ENCODE results near the gene CRTAP. TPM values are rescaled to one million over a fixed set of nuclear protein-coding genes. Genes with fewer than 3 reads are reported as not detected.

CRTAP gene
- total RNA-seq, 1 experiment from 2014 or later: 99.3 TPM

DNA sequence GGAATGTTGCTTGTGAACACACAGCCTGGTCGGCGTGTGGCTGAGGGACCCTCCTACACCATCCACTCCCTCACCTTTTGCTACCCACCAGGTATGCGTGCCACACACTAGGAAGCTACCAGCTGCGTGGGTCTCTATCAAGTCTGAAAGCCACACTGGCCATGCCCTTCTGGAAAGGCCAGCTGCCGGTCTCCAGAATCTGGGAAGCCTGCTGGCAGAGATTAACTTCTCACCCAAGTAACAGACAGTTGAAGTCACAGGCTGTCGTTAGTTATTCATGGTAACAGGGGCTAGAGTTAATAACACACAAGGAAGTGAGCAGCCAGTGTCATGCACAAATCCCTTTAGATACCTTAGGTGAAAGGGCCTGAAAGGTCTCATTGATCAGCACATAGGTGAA, 56.7 kb downstream of the CRTAP start:
- DNase-seq (ENCODE audit: low read depth, low spot score): no peak
- no peak overlapping the region for H3K4me3 ChIP-seq (ENCODE audit: low read depth in 2 of 2, low read length in 2 of 2)
- intact Hi-C loops (cut with micrococcal nuclease; ENCODE audit: unreplicated experiment): no loop called here
- no peaks in the 10 kb centered on the region for H3K36me3 ChIP-seq (ENCODE audit: control insufficient read depth, insufficient read depth, low read length)
- ChIA-PET POLR2A (no interaction called here), CTCF (no interaction called here)
- H3K4me1 ChIP-seq (ENCODE audit: control insufficient read depth, insufficient read depth, low read length): no peaks in the 10 kb centered on the region
- BruUV-seq (replicated peaks): no TSS peak
- TF ChIP-seq, protein P1, sequence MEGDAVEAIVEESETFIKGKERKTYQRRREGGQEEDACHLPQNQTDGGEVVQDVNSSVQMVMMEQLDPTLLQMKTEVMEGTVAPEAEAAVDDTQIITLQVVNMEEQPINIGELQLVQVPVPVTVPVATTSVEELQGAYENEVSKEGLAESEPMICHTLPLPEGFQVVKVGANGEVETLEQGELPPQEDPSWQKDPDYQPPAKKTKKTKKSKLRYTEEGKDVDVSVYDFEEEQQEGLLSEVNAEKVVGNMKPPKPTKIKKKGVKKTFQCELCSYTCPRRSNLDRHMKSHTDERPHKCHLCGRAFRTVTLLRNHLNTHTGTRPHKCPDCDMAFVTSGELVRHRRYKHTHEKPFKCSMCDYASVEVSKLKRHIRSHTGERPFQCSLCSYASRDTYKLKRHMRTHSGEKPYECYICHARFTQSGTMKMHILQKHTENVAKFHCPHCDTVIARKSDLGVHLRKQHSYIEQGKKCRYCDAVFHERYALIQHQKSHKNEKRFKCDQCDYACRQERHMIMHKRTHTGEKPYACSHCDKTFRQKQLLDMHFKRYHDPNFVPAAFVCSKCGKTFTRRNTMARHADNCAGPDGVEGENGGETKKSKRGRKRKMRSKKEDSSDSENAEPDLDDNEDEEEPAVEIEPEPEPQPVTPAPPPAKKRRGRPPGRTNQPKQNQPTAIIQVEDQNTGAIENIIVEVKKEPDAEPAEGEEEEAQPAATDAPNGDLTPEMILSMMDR (IDR thresholded peaks at IDR 0.05): no peak
- no peak for TF ChIP-seq TCF7L2 (IDR thresholded peaks at IDR 0.05; ENCODE audit: low read depth, low read length)
- TF ChIP-seq, protein P2, sequence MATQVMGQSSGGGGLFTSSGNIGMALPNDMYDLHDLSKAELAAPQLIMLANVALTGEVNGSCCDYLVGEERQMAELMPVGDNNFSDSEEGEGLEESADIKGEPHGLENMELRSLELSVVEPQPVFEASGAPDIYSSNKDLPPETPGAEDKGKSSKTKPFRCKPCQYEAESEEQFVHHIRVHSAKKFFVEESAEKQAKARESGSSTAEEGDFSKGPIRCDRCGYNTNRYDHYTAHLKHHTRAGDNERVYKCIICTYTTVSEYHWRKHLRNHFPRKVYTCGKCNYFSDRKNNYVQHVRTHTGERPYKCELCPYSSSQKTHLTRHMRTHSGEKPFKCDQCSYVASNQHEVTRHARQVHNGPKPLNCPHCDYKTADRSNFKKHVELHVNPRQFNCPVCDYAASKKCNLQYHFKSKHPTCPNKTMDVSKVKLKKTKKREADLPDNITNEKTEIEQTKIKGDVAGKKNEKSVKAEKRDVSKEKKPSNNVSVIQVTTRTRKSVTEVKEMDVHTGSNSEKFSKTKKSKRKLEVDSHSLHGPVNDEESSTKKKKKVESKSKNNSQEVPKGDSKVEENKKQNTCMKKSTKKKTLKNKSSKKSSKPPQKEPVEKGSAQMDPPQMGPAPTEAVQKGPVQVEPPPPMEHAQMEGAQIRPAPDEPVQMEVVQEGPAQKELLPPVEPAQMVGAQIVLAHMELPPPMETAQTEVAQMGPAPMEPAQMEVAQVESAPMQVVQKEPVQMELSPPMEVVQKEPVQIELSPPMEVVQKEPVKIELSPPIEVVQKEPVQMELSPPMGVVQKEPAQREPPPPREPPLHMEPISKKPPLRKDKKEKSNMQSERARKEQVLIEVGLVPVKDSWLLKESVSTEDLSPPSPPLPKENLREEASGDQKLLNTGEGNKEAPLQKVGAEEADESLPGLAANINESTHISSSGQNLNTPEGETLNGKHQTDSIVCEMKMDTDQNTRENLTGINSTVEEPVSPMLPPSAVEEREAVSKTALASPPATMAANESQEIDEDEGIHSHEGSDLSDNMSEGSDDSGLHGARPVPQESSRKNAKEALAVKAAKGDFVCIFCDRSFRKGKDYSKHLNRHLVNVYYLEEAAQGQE (IDR thresholded peaks at IDR 0.05; ENCODE audit: insufficient read depth in 1 of 2, low read depth in 2 of 2, low read length in 1 of 2): no peak
- TF ChIP-seq POLR2AphosphoS5 (IDR thresholded peaks at IDR 0.05; ENCODE audit: low read depth, low read length): no peak
- no peak for TF ChIP-seq SIN3A (IDR thresholded peaks at IDR 0.05; ENCODE audit: borderline replicate concordance, insufficient read depth, low read depth, low read length)
- in situ Hi-C loops (cut with HindIII; ENCODE audit: low pct_unique_long_range_greater_than_20kb, low sequenced_read_pairs): no loop called here
- no peaks in the 10 kb centered on the region for H3K27me3 ChIP-seq (ENCODE audit: control insufficient read depth, insufficient read depth, low read length)
- H3K9me3 ChIP-seq (ENCODE audit: control insufficient read depth, insufficient read depth, low read depth, low read length): no peaks in the 10 kb centered on the region
- ATAC-seq: no peak
- H3K27ac ChIP-seq (ENCODE audit: low read length): no peak overlapping the region

DNA sequence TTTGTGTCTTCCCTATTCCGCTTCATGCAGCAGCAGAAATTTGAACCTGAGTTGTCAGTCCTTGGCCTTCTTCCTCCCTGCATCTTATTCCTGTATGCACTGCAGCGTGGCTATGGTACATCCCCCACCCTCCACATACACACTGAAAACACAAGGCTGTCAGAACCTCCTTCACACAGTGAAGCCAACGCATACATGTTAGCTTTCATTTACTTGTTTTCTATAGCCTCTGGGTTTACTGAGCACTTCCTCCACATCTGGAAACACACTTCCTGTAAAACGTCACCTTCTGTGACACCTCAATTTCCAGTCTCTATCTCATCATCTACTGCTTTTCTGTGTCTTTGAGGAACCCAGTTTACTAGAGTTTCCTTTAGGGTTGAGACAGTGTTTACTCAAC, 57.8 kb downstream of the CRTAP start:
- ChIA-PET CTCF (no interaction called here), POLR2A (no interaction called here)
- TF ChIP-seq SIN3A (IDR thresholded peaks at IDR 0.05; ENCODE audit: borderline replicate concordance, insufficient read depth, low read depth, low read length) (no peak), TCF7L2 (IDR thresholded peaks at IDR 0.05; ENCODE audit: low read depth, low read length) (no peak), POLR2AphosphoS5 (IDR thresholded peaks at IDR 0.05; ENCODE audit: low read depth, low read length) (no peak)
- TF ChIP-seq, protein P2 (IDR thresholded peaks at IDR 0.05; ENCODE audit: insufficient read depth in 1 of 2, low read depth in 2 of 2, low read length in 1 of 2): no peak
- TF ChIP-seq, protein P1 (IDR thresholded peaks at IDR 0.05): no peak
- H3K4me1 ChIP-seq (ENCODE audit: control insufficient read depth, insufficient read depth, low read length): no peaks in the 10 kb centered on the region
- H3K27ac ChIP-seq (ENCODE audit: low read length): no peak overlapping the region
- intact Hi-C loops (cut with micrococcal nuclease; ENCODE audit: unreplicated experiment) (no loop called here), in situ Hi-C loops (cut with HindIII; ENCODE audit: low pct_unique_long_range_greater_than_20kb, low sequenced_read_pairs) (no loop called here)
- H3K4me3 ChIP-seq (ENCODE audit: low read depth in 2 of 2, low read length in 2 of 2): no peak overlapping the region
- no peaks in the 10 kb centered on the region for H3K36me3 ChIP-seq (ENCODE audit: control insufficient read depth, insufficient read depth, low read length)
- ATAC-seq (no peak), DNase-seq (ENCODE audit: low read depth, low spot score) (no peak)
- H3K27me3 ChIP-seq (ENCODE audit: control insufficient read depth, insufficient read depth, low read length): no peaks in the 10 kb centered on the region
- no TSS peak for BruUV-seq (replicated peaks)
- no peaks in the 10 kb centered on the region for H3K9me3 ChIP-seq (ENCODE audit: control insufficient read depth, insufficient read depth, low read depth, low read length)
